ENCODE data around the gene BMP2K.
"Not testable (repeated sequence)": the region's sequence is repeated elsewhere in the genome, so short reads cannot be mapped to it uniquely, and the experiment has no call there.

BMP2K gene

GRCh38 chr4:78829296-78829695 is 53.1 kb downstream of the BMP2K start:
- in situ Hi-C loops (cut with HindIII; ENCODE audit: low pct_ligation_motif_present, low sequenced_read_pairs) = no loop called here
- DNase-seq = no peak
- TF ChIP-seq CTCF (IDR thresholded peaks at IDR 0.05; ENCODE audit: low read depth, low read length, missing control alignments) = no peak

DNA sequence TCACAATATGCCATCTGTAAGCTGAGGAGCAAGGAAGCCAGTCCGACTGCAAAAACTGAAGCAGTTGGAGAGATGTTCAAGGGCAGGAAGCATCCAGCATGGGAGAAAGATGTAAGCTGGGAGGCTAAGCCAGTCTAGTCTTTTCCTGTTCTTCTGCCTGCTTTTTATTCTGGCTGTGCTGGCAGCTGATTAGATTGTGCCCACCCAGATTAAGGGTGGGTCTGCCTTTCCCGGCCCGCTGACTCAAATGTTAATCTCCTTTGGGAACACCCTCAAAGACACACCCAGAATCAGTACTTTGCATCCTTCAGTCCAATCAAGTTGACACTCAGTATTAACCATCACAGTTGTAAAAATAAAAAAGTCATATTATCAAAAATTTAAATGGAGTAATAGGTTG is 63.5 kb downstream of the BMP2K start:
- H3K36me3 ChIP-seq (replicated peaks); H3K4me3 ChIP-seq (ENCODE audit: low read depth, low read length); H3K27me3 ChIP-seq (replicated peaks); DNase-seq; H3K27ac ChIP-seq; in situ Hi-C loops (cut with HindIII; ENCODE audit: low pct_ligation_motif_present, low sequenced_read_pairs): not testable (repeated sequence)

More at GRCh38 chr4:78829296-78829695, 53.1 kb downstream of the BMP2K start:
- H3K27me3 ChIP-seq (replicated peaks) = no peaks in the 10 kb centered on the region
- H3K4me3 ChIP-seq (ENCODE audit: low read depth, low read length) = no peak overlapping the region
- peaks cover 9% of the 10 kb centered on the region for H3K36me3 ChIP-seq (replicated peaks)
- H3K27ac ChIP-seq = no peak overlapping the region

GRCh38 chr4:78840286-78840685 is 64.1 kb downstream of the BMP2K start:
- H3K27ac ChIP-seq; in situ Hi-C loops (cut with HindIII; ENCODE audit: low pct_ligation_motif_present, low sequenced_read_pairs); H3K4me3 ChIP-seq (ENCODE audit: low read depth, low read length): not testable (repeated sequence)

GRCh38 chr4:78845472-78845871 is 69.3 kb downstream of the BMP2K start:
- Histone ChIP-seq H3K27me3 (replicated peaks) (no peaks in the 10 kb centered on the region), H3K4me3 (ENCODE audit: low read depth, low read length) (no peak overlapping the region), H3K27ac (no peak overlapping the region), H3K36me3 (replicated peaks) (no peaks in the 10 kb centered on the region)
- in situ Hi-C loops (cut with HindIII; ENCODE audit: low pct_ligation_motif_present, low sequenced_read_pairs) = no loop called here
- no peak for TF ChIP-seq CTCF (IDR thresholded peaks at IDR 0.05; ENCODE audit: low read depth, low read length, missing control alignments)
- DNase-seq = no peak

More at GRCh38 chr4:78840286-78840685, 64.1 kb downstream of the BMP2K start:
- H3K36me3 ChIP-seq (replicated peaks); H3K27me3 ChIP-seq (replicated peaks); DNase-seq: not testable (repeated sequence)

DNA sequence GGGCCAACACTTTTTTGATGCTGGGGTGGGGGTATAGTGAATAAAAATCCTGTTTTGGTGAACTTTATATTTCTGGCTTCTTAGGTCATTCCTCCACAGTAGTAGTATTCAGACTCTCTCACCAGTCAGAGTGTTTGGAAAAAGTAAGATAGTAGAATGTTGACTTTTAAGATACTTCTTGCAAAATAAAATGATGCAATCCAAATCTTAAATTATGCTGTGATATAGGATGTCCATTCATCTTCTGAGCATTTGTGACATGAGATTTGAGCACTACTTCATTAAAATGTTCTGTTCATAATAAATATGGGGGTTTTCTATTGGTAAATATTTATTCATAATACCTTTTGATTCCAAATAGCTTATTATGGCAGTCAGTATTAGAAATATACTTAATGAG is 70.1 kb downstream of the BMP2K start:
- no peak for TF ChIP-seq CTCF (IDR thresholded peaks at IDR 0.05; ENCODE audit: low read depth, low read length, missing control alignments)
- Histone ChIP-seq H3K4me3 (ENCODE audit: low read depth, low read length) (no peak overlapping the region), H3K27ac (no peak overlapping the region), H3K27me3 (replicated peaks) (no peaks in the 10 kb centered on the region), H3K36me3 (replicated peaks) (no peaks in the 10 kb centered on the region)
- DNase-seq = no peak
- in situ Hi-C loops (cut with HindIII; ENCODE audit: low pct_ligation_motif_present, low sequenced_read_pairs) = no loop called here

- H3K27me3 ChIP-seq (replicated peaks) = no peaks in the 10 kb centered on the region
- H3K27ac ChIP-seq = no peak overlapping the region
- peaks cover 5% of the 10 kb centered on the region for H3K36me3 ChIP-seq (replicated peaks)
- H3K4me3 ChIP-seq (ENCODE audit: low read depth, low read length) = no peak overlapping the region
- DNase-seq = no peak
- in situ Hi-C loops (cut with HindIII; ENCODE audit: low pct_ligation_motif_present, low sequenced_read_pairs) = loop anchor here (25.0 kb wide), 1 partner anchor 250 kb away; no protein-coding TSS in a partner anchor
- TF ChIP-seq CTCF (IDR thresholded peaks at IDR 0.05; ENCODE audit: low read depth, low read length, missing control alignments) = no peak
Measured at GRCh38 chr4:78862314-78862737, 86.2 kb downstream of the BMP2K start.

- in situ Hi-C loops (cut with HindIII; ENCODE audit: low pct_ligation_motif_present, low sequenced_read_pairs) = loop anchor here (25.0 kb wide), 1 partner anchor 251 kb away; no protein-coding TSS in a partner anchor
- Histone ChIP-seq H3K4me3 (ENCODE audit: low read depth, low read length) (no peak overlapping the region), H3K27ac (no peak overlapping the region), H3K36me3 (replicated peaks) (peaks cover 9% of the 10 kb centered on the region), H3K27me3 (replicated peaks) (no peaks in the 10 kb centered on the region)
- no peak for DNase-seq
- no peak for TF ChIP-seq CTCF (IDR thresholded peaks at IDR 0.05; ENCODE audit: low read depth, low read length, missing control alignments)
Measured at GRCh38 chr4:78863254-78863869, 87.2 kb downstream of the BMP2K start.

All from brain microvascular endothelial cell (primary cell).